22Rv1 (cell line): ENCODE measurements around the gene PKN1.

Experiments
- CTCF ChIP-seq: fragments of 450-650 bp; IDR thresholded peaks from 2 replicates; pipeline ENCODE4 v1.5.1; 2017; ENCODE audit warnings: mild to moderate bottlenecking
- ZFX ChIP-seq: fragments of 450-650 bp; IDR thresholded peaks from 2 replicates; pipeline ENCODE4 v1.6.1; 2017; ENCODE audit warnings: antibody characterized with exemption, borderline replicate concordance

GRCh38 chr19:14510311-14511228, 77.5 kb downstream of the PKN1 start:
- TF ChIP-seq CTCF: no peak
- TF ChIP-seq ZFX: no peak
